H1 (cell line): ENCODE data around the gene SPTBN5. TPM values are rescaled to one million over a fixed set of nuclear protein-coding genes. Genes with fewer than 3 reads are reported as not detected.

ENCODE experiments used
- ATF2 ChIP-seq: IDR thresholded peaks from 2 replicates; pipeline ENCODE4 v1.6.1; 2012; ENCODE audit warnings: low read length, inconsistent platforms
- CHD7 ChIP-seq: fragments of 300-600 bp; sonication (generic); IDR thresholded peaks from 2 replicates; pipeline ENCODE4 v1.7.1; 2012; ENCODE audit warnings: low read length, moderate library complexity, mild to moderate bottlenecking, inconsistent platforms; ENCODE audit not compliant: insufficient replicate concordance
- EZH2 ChIP-seq: fragments of 200-600 bp; sonication (generic); IDR thresholded peaks from 2 replicates; pipeline ENCODE4 v1.7.1; 2012; ENCODE audit warnings: low read depth, mild to moderate bottlenecking, moderate library complexity, low read length, inconsistent platforms; ENCODE audit not compliant: severe bottlenecking
- RAD21 ChIP-seq, 2 experiments: IDR thresholded peaks in 1 of 2; conservative IDR thresholded peaks in 1 of 2; 2 replicates each; pipeline ENCODE4 v1.6.1; 2011; ENCODE audit warnings: low read depth in 2 of 2, low read length in 2 of 2, improper control_type of control experiment in 1 of 2, inconsistent platforms in 1 of 2, mild to moderate bottlenecking in 1 of 2, moderate library complexity in 1 of 2
- SUZ12 ChIP-seq: fragments of 200-600 bp; sonication (generic); IDR thresholded peaks from 2 replicates; pipeline ENCODE4 v1.6.1; 2012; ENCODE audit warnings: mild to moderate bottlenecking, inconsistent platforms, low read length, moderate library complexity, mixed read lengths
- TAF1 ChIP-seq: IDR thresholded peaks from 2 replicates; pipeline ENCODE4 v1.6.1; 2011; ENCODE audit warnings: mild to moderate bottlenecking, low read depth, low read length
- USF2 ChIP-seq: IDR thresholded peaks from 2 replicates; pipeline ENCODE4 v1.6.1; 2011; ENCODE audit warnings: low read length, improper control_type of control experiment
- YY1 ChIP-seq: IDR thresholded peaks from 2 replicates; pipeline ENCODE4 v1.6.1; 2011; ENCODE audit warnings: low read depth, mild to moderate bottlenecking, low read length
- polyA plus RNA-seq, 7 experiments: library from polyadenylated mRNA; depleted of rRNA in 3 of 7; stranded (reverse) in 5 of 7; unstranded in 2 of 7; fragments of >200 nt in 5 of 7; fragments of 200-250 nt in 2 of 7; gene quantifications; 1 replicate in 5 of 7; 2 replicates in 1 of 7; 4 replicates in 1 of 7; pipeline versions ENCODE4 v1.2.1 to v1.2.3, GENCODE V29; 2011 to 2013; ENCODE audit warnings: missing spikeins in 2 of 7, mixed read lengths in 2 of 7
- total RNA-seq: library from RNA; stranded (reverse); fragmentation: NEBNext Ultra II Directional; extraction: Animal tissue kit (Norgen Biotek cat#: 25700); gene quantifications from 2 replicates; pipeline ENCODE4 v1.2.1, GENCODE V29; 2021

Gene SPTBN5
- total and polyA plus RNA-seq, 2 of the 8 experiments (the other 6 are each of a cell fraction or from before 2014, with no cell fraction given) = 0.32 to 0.84 TPM

GRCh38 chr15:41858756-41859155, 35.1 kb downstream of the SPTBN5 start (continued):
- TF ChIP-seq CHD7 = no peak
- no peak for TF ChIP-seq SUZ12
- no peak for TF ChIP-seq EZH2
- TF ChIP-seq RAD21 (IDR thresholded peaks at IDR 0.05 in 1 of 2, conservative IDR thresholded peaks at IDR 0.05 in 1 of 2; ENCODE audit: low read depth in 2 of 2, low read length in 2 of 2) = peak in 1 of 2 experiments; percentile 36; a peak in 3 of 4 replicates
- TF ChIP-seq USF2 = no peak
- 0 out of 2 replicates have a peak, but pooled peaks have one; percentile 14 for TF ChIP-seq YY1
- TF ChIP-seq TAF1 = no peak
- TF ChIP-seq ATF2 = no peak
